K562 treated with DMSO at 1 percent for 48 hours (cell line): ENCODE results near the gene OR2L13. TPM values are rescaled to one million over a fixed set of nuclear protein-coding genes. Genes with fewer than 3 reads are reported as not detected.

Source experiments
- total RNA-seq: library from RNA; unstranded; fragments of 300-600 nt; gene quantifications from 2 replicates; pipeline ENCODE4 v1.2.3, GENCODE V29; 2022; ENCODE audit warnings: low replicate concordance; ENCODE audit errors: extremely low read depth

The OR2L13 gene, protein sequence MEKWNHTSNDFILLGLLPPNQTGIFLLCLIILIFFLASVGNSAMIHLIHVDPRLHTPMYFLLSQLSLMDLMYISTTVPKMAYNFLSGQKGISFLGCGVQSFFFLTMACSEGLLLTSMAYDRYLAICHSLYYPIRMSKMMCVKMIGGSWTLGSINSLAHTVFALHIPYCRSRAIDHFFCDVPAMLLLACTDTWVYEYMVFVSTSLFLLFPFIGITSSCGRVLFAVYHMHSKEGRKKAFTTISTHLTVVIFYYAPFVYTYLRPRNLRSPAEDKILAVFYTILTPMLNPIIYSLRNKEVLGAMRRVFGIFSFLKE
- total RNA-seq, result not detected in 2 replicates

DNA sequence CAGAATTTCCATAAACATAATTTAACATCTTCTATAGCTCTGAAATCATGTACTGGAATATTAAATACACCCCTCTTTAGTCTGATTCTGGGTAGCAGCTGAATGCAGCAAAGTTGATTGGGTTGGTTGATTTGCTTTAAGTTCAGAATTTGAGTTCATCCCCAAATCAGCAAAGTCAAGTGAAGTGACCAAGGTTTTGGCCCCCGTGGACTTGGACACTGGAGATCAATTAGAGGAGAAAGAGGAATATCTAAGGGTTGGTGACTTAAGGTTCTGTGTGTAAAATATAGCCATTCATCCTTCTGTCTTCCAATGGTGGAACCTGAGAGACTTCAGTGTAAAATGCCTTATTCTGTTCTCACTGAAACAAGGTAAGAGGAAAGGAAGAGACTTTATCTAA is at the start of gene OR2L13:
Gene OR2L13 (plus strand): TSS at position 301 of the 400 bp plus-strand sequence. CDS start 4,192 bp downstream, outside the sequence.

DNA sequence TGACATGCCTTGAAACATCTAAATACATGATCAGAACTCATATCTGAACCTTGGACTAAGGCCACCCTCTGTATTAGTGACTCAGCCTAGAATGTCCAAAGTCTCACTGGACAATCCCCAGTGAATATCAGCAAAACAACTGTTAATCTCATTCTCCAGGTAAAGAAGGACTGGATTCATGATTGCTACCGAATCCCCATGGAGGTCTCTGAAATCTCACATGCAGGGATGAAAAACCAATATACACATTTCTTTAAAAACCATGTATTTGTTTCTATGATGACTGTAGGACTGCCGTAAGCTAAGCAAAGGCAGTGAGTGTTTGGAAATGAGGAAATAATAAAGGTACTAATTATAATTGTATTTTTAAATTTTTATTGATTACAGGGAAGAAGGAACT is 48.4 kb upstream of the OR2L13 start, which contains the start of gene OR2L3:
Gene OR2L3 (plus strand): TSS at position 301 of the 400 bp plus-strand sequence. CDS start 13,846 bp downstream, outside the sequence.

DNA sequence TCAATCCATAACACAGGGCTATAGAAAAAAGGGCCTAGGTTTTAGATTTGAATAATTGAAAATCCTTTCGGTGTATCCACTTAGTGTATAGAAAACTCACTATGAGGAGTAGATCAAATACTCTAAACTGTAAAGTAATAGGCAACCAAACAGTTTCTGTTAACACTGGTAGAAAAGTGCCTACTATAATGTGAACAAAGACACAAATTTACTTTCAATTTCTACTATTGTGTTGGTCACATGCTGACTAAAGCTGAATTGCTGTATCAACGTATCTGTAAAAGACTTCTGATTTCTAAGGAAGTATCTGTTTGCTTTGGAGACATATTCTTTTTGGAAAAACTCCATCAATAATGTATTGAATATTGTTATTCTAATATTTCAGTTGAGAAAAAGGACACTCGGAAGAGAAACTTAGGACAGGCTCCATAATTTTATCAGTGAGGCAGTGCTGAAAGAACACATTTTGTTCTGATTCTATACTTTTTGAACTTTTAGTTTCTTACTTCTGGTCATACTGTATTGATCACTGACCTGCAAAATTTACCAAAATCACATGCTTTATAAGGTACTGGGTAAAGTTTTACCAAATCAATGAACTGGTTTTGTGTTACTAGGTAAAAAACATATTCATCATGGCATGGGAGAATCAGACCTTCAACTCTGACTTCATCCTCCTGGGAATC is 49.7 kb downstream of the OR2L13 start, which contains the start of gene OR2M5:
Gene OR2M5 (plus strand): TSS at position 636 of the 686 bp plus-strand sequence. CDS start 0 bp downstream, at position 636.

Other genes starting within 250 kb of the OR2L13 start
- not detected in 2 replicates for gene TRIM58, start 238.0 kb upstream of the OR2L13 start, total RNA-seq
- not detected in 2 replicates for gene OR2W3, start 199.6 kb upstream of the OR2L13 start, total RNA-seq
- gene OR2T8, start 174.9 kb upstream of the OR2L13 start, total RNA-seq, result not detected in 2 replicates
- not detected in 2 replicates for gene OR2AJ1, start 170.3 kb upstream of the OR2L13 start, total RNA-seq
- not detected in 2 replicates for gene OR2L8, start 146.3 kb upstream of the OR2L13 start, total RNA-seq
- not detected in 2 replicates for gene OR2AK2, start 130.0 kb upstream of the OR2L13 start, total RNA-seq
- gene OR2L5, start 81.5 kb upstream of the OR2L13 start, total RNA-seq, result not detected in 2 replicates
- not detected in 2 replicates for gene OR2L2, start 65.1 kb upstream of the OR2L13 start, total RNA-seq
- gene OR2L3, start 48.3 kb upstream of the OR2L13 start, total RNA-seq, result not detected in 2 replicates
- gene OR2M5, start 50.0 kb downstream of the OR2L13 start, total RNA-seq, result not detected in 2 replicates
- not detected in 2 replicates for gene OR2M2, start 79.6 kb downstream of the OR2L13 start, total RNA-seq
- not detected in 2 replicates for gene OR2M3, start 102.1 kb downstream of the OR2L13 start, total RNA-seq
- gene OR2M4, start 136.2 kb downstream of the OR2L13 start, total RNA-seq, result not detected in 2 replicates
- gene OR2T33, start 182.8 kb downstream of the OR2L13 start, total RNA-seq, result not detected in 2 replicates
- not detected in 2 replicates for gene OR2T12, start 208.2 kb downstream of the OR2L13 start, total RNA-seq
- gene OR2M7, start 229.4 kb downstream of the OR2L13 start, total RNA-seq, result not detected in 2 replicates